BLaER1 (cell line): ENCODE measurements around the gene ZNRF1.
A peak's percentile ranks its signal among the peaks of the same experiment; 100 is the strongest.
"Not testable (repeated sequence)": the region's sequence is repeated elsewhere in the genome, so short reads cannot be mapped to it uniquely, and the experiment has no call there.

Experiments
- H3K27ac ChIP-seq: shearing (Covaris generic); formaldehyde crosslinking; 2 replicates; pipeline ENCODE4 v1.8.1; 2022
- H3K27me3 ChIP-seq: shearing (Covaris generic); formaldehyde crosslinking; 2 replicates; pipeline ENCODE4 v1.8.1; 2022
- H3K36me3 ChIP-seq: shearing (Covaris generic); formaldehyde crosslinking; 2 replicates; pipeline ENCODE4 v1.8.1; 2022
- H3K4me1 ChIP-seq: shearing (Covaris generic); formaldehyde crosslinking; 2 replicates; pipeline ENCODE4 v1.8.1; 2022
- H3K4me2 ChIP-seq: shearing (Covaris generic); formaldehyde crosslinking; 2 replicates; pipeline ENCODE4 v1.8.1; 2022
- H3K4me3 ChIP-seq: shearing (Covaris generic); formaldehyde crosslinking; 2 replicates; pipeline ENCODE4 v1.8.1; 2022
- H3K9ac ChIP-seq: shearing (Covaris generic); formaldehyde crosslinking; 2 replicates; pipeline ENCODE4 v1.8.1; 2022
- H3K9me3 ChIP-seq: shearing (Covaris generic); formaldehyde crosslinking; 2 replicates; pipeline ENCODE4 v1.8.1; 2022
- H4K20me1 ChIP-seq: shearing (Covaris generic); formaldehyde crosslinking; 2 replicates; pipeline ENCODE4 v1.8.1; 2022
- Cebpa-rat ChIP-seq: shearing (Covaris generic); IDR thresholded peaks from 2 replicates; pipeline ENCODE4 v1.8.1; 2022

ZNRF1 gene

GRCh38 chr16:75081179-75081859, 82.5 kb downstream of the ZNRF1 start:
- Histone ChIP-seq H3K27ac (peak overlapping the region; percentile 94), H3K9ac (peak overlapping the region; percentile 45), H3K4me3 (peak overlapping the region; percentile 50), H3K4me1 (peaks cover 100% of the 10 kb centered on the region), H3K9me3 (no peaks in the 10 kb centered on the region), H4K20me1 (0 out of 2 replicates have a peak, but pooled peaks cover 6% of the 10 kb centered on the region), H3K27me3 (no peaks in the 10 kb centered on the region), H3K36me3 (peaks cover 35% of the 10 kb centered on the region), H3K4me2 (peak overlapping the region; percentile 97)
- TF ChIP-seq Cebpa-rat, result no peak

- Histone ChIP-seq H3K9me3 (no peaks in the 10 kb centered on the region), H3K27ac (peak overlapping the region; percentile 77), H3K4me3 (no peak overlapping the region), H4K20me1 (peaks cover 28% of the 10 kb centered on the region), H3K36me3 (peaks cover 26% of the 10 kb centered on the region), H3K27me3 (no peaks in the 10 kb centered on the region), H3K4me2 (peak overlapping the region; percentile 97), H3K9ac (no peak overlapping the region), H3K4me1 (peaks cover 100% of the 10 kb centered on the region)
- TF ChIP-seq Cebpa-rat, result no peak
Measured at GRCh38 chr16:75083813-75084212, 85.0 kb downstream of the ZNRF1 start.

- peaks cover 100% of the 10 kb centered on the region for H3K4me1 ChIP-seq
- no peak overlapping the region for H3K9ac ChIP-seq
Measured at GRCh38 chr16:75085556-75085955, 86.7 kb downstream of the ZNRF1 start.

GRCh38 chr16:75086281-75086680, 87.5 kb downstream of the ZNRF1 start:
- peak overlapping the region; percentile 79 for H3K4me2 ChIP-seq
- peak overlapping the region; percentile 77 for H3K27ac ChIP-seq
- no peaks in the 10 kb centered on the region for H3K9me3 ChIP-seq
- no peak for TF ChIP-seq Cebpa-rat
- H3K4me1 ChIP-seq, result peaks cover 99% of the 10 kb centered on the region
- H3K27me3 ChIP-seq, result no peaks in the 10 kb centered on the region
- H3K4me3 ChIP-seq, result no peak overlapping the region
- peaks cover 53% of the 10 kb centered on the region for H4K20me1 ChIP-seq
- H3K9ac ChIP-seq, result peak overlapping the region; percentile 62; the same call in 1 of the 2 replicates
- H3K36me3 ChIP-seq, result peaks cover 31% of the 10 kb centered on the region

More at GRCh38 chr16:75085556-75085955, 86.7 kb downstream of the ZNRF1 start:
- Histone ChIP-seq H3K4me3 (no peak overlapping the region), H3K27me3 (no peaks in the 10 kb centered on the region), H3K4me2 (peak overlapping the region; percentile 97), H3K9me3 (no peaks in the 10 kb centered on the region), H3K36me3 (peaks cover 31% of the 10 kb centered on the region), H3K27ac (peak overlapping the region; percentile 77), H4K20me1 (peaks cover 46% of the 10 kb centered on the region)
- no peak for TF ChIP-seq Cebpa-rat

GRCh38 chr16:75086688-75087374, 88.0 kb downstream of the ZNRF1 start:
- peaks cover 99% of the 10 kb centered on the region for H3K4me1 ChIP-seq
- peak overlapping the region; percentile 79 for H3K4me2 ChIP-seq
- no peaks in the 10 kb centered on the region for H3K27me3 ChIP-seq
- peak overlapping the region; percentile 77 for H3K27ac ChIP-seq
- H3K9ac ChIP-seq, result peak overlapping the region; percentile 62
- no peak for TF ChIP-seq Cebpa-rat
- H3K9me3 ChIP-seq, result no peaks in the 10 kb centered on the region
- H3K4me3 ChIP-seq, result no peak overlapping the region
- peaks cover 31% of the 10 kb centered on the region for H3K36me3 ChIP-seq
- peaks cover 59% of the 10 kb centered on the region for H4K20me1 ChIP-seq

GRCh38 chr16:75087375-75087979, 88.7 kb downstream of the ZNRF1 start:
- H4K20me1 ChIP-seq, result peaks cover 65% of the 10 kb centered on the region
- H3K27ac ChIP-seq, result peak overlapping the region; percentile 77
- H3K36me3 ChIP-seq, result peaks cover 31% of the 10 kb centered on the region
- H3K4me3 ChIP-seq, result no peak overlapping the region
- TF ChIP-seq Cebpa-rat, result no peak
- no peaks in the 10 kb centered on the region for H3K27me3 ChIP-seq
- peaks cover 99% of the 10 kb centered on the region for H3K4me1 ChIP-seq
- no peaks in the 10 kb centered on the region for H3K9me3 ChIP-seq
- H3K9ac ChIP-seq, result peak overlapping the region; percentile 62
- H3K4me2 ChIP-seq, result peak overlapping the region; percentile 79

GRCh38 chr16:75088216-75088615, 89.4 kb downstream of the ZNRF1 start:
- H3K4me1 ChIP-seq, result peaks cover 99% of the 10 kb centered on the region
- peaks cover 72% of the 10 kb centered on the region for H4K20me1 ChIP-seq
- no peaks in the 10 kb centered on the region for H3K9me3 ChIP-seq
- H3K4me3 ChIP-seq, result no peak overlapping the region
- H3K27me3 ChIP-seq, result no peaks in the 10 kb centered on the region
- TF ChIP-seq Cebpa-rat, result no peak
- peaks cover 38% of the 10 kb centered on the region for H3K36me3 ChIP-seq
- no peak overlapping the region for H3K9ac ChIP-seq
- H3K4me2 ChIP-seq, result peak overlapping the region; percentile 79
- peak overlapping the region; percentile 77; the same call in 1 of the 2 replicates for H3K27ac ChIP-seq

- Histone ChIP-seq H3K27me3 (no peaks in the 10 kb centered on the region), H3K36me3 (peaks cover 46% of the 10 kb centered on the region), H3K9ac (no peak overlapping the region), H3K27ac (peak overlapping the region; percentile 77), H3K4me3 (no peak overlapping the region), H4K20me1 (peaks cover 80% of the 10 kb centered on the region), H3K4me2 (peak overlapping the region; percentile 79; the same call in 1 of the 2 replicates), H3K9me3 (no peaks in the 10 kb centered on the region), H3K4me1 (peaks cover 99% of the 10 kb centered on the region)
- no peak for TF ChIP-seq Cebpa-rat
Measured at GRCh38 chr16:75088934-75089333, 90.1 kb downstream of the ZNRF1 start.

- Histone ChIP-seq H3K9ac (no peak overlapping the region), H3K27me3 (no peaks in the 10 kb centered on the region), H4K20me1 (peaks cover 83% of the 10 kb centered on the region), H3K4me2 (peak overlapping the region; percentile 79), H3K4me1 (peaks cover 99% of the 10 kb centered on the region), H3K4me3 (no peak overlapping the region), H3K27ac (peak overlapping the region; percentile 77), H3K36me3 (peaks cover 48% of the 10 kb centered on the region), H3K9me3 (no peaks in the 10 kb centered on the region)
- TF ChIP-seq Cebpa-rat, result no peak
Measured at GRCh38 chr16:75089486-75090202, 90.8 kb downstream of the ZNRF1 start.

- not testable (repeated sequence) for H3K9me3 ChIP-seq, H3K4me3 ChIP-seq, H3K27me3 ChIP-seq, H3K9ac ChIP-seq, H3K4me2 ChIP-seq
- Histone ChIP-seq H3K36me3 (peaks cover 60% of the 10 kb centered on the region), H3K27ac (0 out of 2 replicates have a peak overlapping the region, but pooled peaks have one; percentile 77), H3K4me1 (peaks cover 99% of the 10 kb centered on the region), H4K20me1 (peaks cover 94% of the 10 kb centered on the region)
Measured at GRCh38 chr16:75090899-75091298, 92.1 kb downstream of the ZNRF1 start.

- not testable (repeated sequence) for H3K9me3 ChIP-seq, H3K4me2 ChIP-seq, H3K27me3 ChIP-seq, H3K4me3 ChIP-seq, H3K27ac ChIP-seq, H3K9ac ChIP-seq
- peaks cover 100% of the 10 kb centered on the region for H4K20me1 ChIP-seq
- H3K4me1 ChIP-seq, result peaks cover 99% of the 10 kb centered on the region
- H3K36me3 ChIP-seq, result peaks cover 62% of the 10 kb centered on the region
Measured at GRCh38 chr16:75091619-75092018, 92.8 kb downstream of the ZNRF1 start.
